Immature natural killer cell (primary cell): ENCODE measurements around the gene EHD4. TPM values are rescaled to one million over a fixed set of nuclear protein-coding genes. Genes with fewer than 3 reads are reported as not detected.
A peak's percentile ranks its signal among the peaks of the same experiment; 100 is the strongest.

Source experiments
- DNase-seq, 3 donors: peaks; one replicate each; pipeline ENCODE4 v3.0.0; 2022; ENCODE audit warnings: mixed read lengths in 1 of 3
- H3K27ac Mint-ChIP-seq, 6 donors: one replicate each; pipeline ENCODE4 v1.8.0; 2020; ENCODE audit warnings: mixed read lengths in 6 of 6, mild to moderate bottlenecking in 5 of 6, inconsistent platforms in 4 of 6, moderate library complexity in 3 of 6
- H3K27me3 Mint-ChIP-seq, 3 donors: one replicate each; pipeline ENCODE4 v1.8.0; 2020 to 2021; ENCODE audit warnings: low read depth in 3 of 3, mild to moderate bottlenecking in 3 of 3, mixed read lengths in 3 of 3, moderate library complexity in 3 of 3, inconsistent platforms in 1 of 3
- H3K36me3 Mint-ChIP-seq, 3 donors: one replicate each; pipeline ENCODE4 v1.8.0; 2020; ENCODE audit warnings: mixed read lengths in 3 of 3, inconsistent platforms in 2 of 3, mild to moderate bottlenecking in 2 of 3
- H3K4me1 Mint-ChIP-seq, 2 donors: one replicate each; pipeline ENCODE4 v1.8.0; 2020; ENCODE audit warnings: inconsistent platforms in 2 of 2, mild to moderate bottlenecking in 2 of 2, mixed read lengths in 2 of 2, moderate library complexity in 1 of 2
- H3K4me3 Mint-ChIP-seq, 5 donors: one replicate each; pipeline ENCODE4 v1.8.0; 2020; ENCODE audit warnings: mild to moderate bottlenecking in 5 of 5, mixed read lengths in 5 of 5, inconsistent platforms in 3 of 5, moderate library complexity in 3 of 5
- H3K9me3 Mint-ChIP-seq, 6 donors: one replicate each; pipeline ENCODE4 v1.8.0; 2020; ENCODE audit warnings: mild to moderate bottlenecking in 6 of 6, mixed read lengths in 6 of 6, inconsistent platforms in 4 of 6, moderate library complexity in 3 of 6
- polyA plus RNA-seq, 3 donors: library from polyadenylated mRNA; unstranded; fragments of 300-500 nt; fragmentation: Illumina TruSeq; gene quantifications; one replicate each; pipeline ENCODE4 v1.2.3, GENCODE V29; 2021

EHD4 gene
- polyA plus RNA-seq, 3 donors from 2014 or later, result 5.3 to 7.3 (median 7.0) TPM

DNA sequence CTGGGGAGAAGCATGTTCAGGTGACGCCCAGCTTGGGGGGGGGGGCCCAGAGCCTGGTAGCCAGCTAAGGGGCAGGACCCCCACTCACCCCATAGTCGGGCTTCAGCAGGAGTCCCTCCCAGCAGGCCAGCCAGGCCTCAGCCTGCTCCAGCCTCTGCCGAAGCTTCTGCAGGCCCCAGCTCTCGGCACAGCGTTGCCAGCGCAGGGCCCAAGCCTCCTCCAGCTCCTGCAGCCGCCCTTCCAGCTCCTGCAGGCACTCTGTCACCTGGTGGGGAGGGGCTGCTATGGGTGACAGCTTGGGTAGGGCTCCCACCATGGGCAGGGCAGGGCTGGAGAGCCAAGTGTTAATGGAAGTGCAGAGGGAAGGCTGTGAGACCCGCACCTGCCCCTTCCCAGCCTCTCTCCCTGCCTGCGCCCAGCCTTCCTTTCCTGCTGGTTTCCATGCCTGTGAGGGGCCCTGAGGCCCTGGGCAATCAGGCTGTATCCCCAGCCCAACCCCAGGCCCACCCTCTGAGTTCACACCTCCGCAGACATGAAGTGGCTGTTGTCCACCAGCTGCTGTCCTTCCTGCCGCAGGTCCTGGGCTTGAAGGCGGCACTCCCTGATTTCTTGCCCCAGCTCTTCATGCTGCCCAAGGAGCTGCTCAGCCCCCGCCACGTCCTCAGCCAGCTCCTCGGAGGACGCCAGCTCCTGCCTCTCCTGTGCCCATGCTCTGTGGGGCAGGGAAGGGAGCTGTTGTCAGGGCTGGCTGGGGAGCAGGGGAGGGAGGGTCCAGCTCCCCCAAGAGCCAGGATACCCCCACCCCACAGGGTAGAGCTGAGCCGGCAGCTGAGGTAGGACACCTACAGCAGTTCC, 119.4 kb downstream of the EHD4 start:
- Mint-ChIP-seq H3K36me3 (peaks cover 0 to 6% (median 5%) of the 10 kb centered on the region in 3 donors), H3K9me3 (no peaks in the 10 kb centered on the region), H3K4me1 (no peaks in the 10 kb centered on the region), H3K27me3 (peaks cover 0 to 6% (median 0%) of the 10 kb centered on the region in 3 donors), H3K27ac (no peak overlapping the region), H3K4me3 (no peak overlapping the region)
- no peak for DNase-seq

DNA sequence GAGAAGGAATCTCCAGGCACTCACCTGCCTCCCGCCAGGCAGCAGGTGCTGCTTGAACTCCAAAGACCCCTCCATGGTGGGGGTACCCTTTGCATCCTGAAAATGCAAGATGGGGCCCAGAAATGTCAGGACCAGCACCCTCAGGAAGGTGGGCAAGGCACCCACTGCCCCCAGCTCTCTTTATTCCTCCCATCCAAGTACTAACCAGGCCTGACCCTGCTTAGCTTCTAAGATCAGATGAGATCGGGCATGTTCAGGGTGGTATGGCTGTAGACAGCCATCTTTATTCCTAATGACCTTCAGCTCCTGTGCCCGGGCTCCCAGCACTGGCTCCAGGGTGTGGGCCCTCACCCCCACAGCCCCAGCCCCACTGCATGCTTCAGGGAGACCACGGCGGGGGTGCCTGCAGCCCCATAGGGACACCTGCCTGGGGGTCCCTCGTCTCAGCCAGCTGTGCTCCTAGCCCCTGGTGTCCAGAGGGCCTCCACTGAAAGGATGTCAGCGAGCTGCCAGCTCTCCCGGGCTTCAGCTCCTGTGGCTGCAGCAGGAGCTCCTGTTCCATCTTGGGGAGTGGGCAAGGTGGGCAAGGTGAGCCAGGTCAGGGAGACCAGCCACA, 120.5 kb downstream of the EHD4 start:
- H3K27me3 Mint-ChIP-seq, result peaks cover 0 to 4% (median 0%) of the 10 kb centered on the region in 3 donors
- H3K36me3 Mint-ChIP-seq, result peaks cover 0 to 7% (median 5%) of the 10 kb centered on the region in 3 donors
- no peak for DNase-seq
- H3K4me3 Mint-ChIP-seq, result no peak overlapping the region
- H3K9me3 Mint-ChIP-seq, result no peaks in the 10 kb centered on the region
- H3K4me1 Mint-ChIP-seq, result no peaks in the 10 kb centered on the region
- H3K27ac Mint-ChIP-seq, result peak overlapping the region in 1 of 6 donors; percentile 26

DNA sequence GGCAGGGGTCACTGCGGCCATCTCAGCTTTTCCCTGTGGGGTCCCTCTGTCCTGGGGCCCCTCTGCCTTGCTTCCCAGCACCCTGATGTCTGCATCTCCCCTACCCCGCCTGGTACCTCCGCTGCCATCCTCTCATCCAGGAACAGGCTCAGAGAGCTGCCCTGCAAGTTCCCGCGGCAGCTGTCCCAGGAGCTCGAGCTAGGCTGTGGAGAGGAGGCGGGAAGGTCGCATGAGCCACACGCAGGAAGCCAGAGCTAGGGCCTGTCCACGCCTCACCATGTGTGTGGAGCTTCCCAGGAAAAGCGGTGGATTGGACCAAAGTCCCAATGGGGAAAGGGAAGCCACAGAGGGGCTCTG, 121.2 kb downstream of the EHD4 start:
- H3K4me3 Mint-ChIP-seq, result no peak overlapping the region
- no peak overlapping the region for H3K27ac Mint-ChIP-seq
- DNase-seq, result no peak
- peaks cover 0 to 4% (median 0%) of the 10 kb centered on the region in 3 donors for H3K27me3 Mint-ChIP-seq
- no peaks in the 10 kb centered on the region for H3K9me3 Mint-ChIP-seq
- H3K4me1 Mint-ChIP-seq, result no peaks in the 10 kb centered on the region
- peaks cover 0 to 7% (median 5%) of the 10 kb centered on the region in 3 donors for H3K36me3 Mint-ChIP-seq

DNA sequence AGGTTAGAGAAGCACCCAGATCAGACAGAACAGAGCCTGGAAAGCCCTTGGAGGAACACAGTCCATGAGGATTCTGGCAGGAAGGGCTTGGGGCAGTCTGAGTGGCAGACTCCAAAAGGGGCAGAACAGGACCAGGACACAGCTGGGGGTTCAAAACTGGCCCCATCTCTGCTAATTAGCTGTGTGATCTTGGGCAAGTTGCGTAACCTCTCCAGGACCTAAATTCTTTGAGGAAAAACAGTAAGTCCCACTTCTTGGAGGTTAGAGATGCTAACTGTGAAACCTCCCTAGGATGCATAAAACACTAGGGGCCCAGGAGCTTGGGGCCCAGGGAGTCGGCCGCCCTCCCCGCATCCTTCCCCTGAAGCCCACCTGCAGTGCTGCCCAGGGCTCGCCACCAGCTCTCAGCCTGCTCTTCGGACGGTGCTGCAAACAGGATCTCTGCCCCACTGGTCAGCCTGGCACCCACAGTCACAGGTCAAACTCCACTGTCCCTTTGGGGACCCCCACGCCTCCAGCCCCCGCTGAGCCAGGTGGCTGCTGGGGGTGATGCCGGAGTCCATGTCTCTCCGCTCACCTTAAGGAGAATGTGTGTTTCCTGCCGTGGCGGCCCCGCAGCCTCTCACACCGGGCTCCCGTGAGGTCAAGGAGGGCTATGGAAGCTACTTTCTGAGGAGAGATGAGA, 121.7 kb downstream of the EHD4 start:
- H3K27me3 Mint-ChIP-seq, result peaks cover 0 to 3% (median 0%) of the 10 kb centered on the region in 3 donors
- no peak overlapping the region for H3K27ac Mint-ChIP-seq
- DNase-seq, result no peak
- no peaks in the 10 kb centered on the region for H3K9me3 Mint-ChIP-seq
- H3K4me3 Mint-ChIP-seq, result no peak overlapping the region
- peaks cover 0 to 9% (median 5%) of the 10 kb centered on the region in 3 donors for H3K36me3 Mint-ChIP-seq
- H3K4me1 Mint-ChIP-seq, result no peaks in the 10 kb centered on the region

DNA sequence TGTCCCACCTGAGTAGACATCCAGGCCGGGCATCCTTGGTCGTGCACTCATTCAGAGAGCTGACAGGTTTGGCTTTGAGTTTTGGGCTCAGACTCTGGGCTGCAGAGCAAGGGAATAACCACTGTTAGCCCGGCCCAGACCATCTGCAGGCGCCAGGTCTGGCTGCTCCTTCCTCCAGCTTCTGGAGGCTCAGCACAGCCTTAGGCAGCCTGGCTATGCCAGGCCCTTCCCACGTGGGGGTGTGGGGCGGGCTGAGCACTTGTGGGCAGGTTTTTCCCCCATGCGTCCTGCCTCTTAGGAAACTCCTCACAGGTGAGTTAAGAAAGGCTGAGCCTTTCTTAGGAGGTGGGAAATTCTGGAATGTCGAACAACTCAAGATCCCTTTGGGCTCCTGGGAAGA, 122.5 kb downstream of the EHD4 start:
- no peak overlapping the region for H3K4me3 Mint-ChIP-seq
- H3K9me3 Mint-ChIP-seq, result no peaks in the 10 kb centered on the region
- H3K27me3 Mint-ChIP-seq, result no peaks in the 10 kb centered on the region
- no peaks in the 10 kb centered on the region for H3K4me1 Mint-ChIP-seq
- DNase-seq, result no peak
- H3K27ac Mint-ChIP-seq, result no peak overlapping the region
- H3K36me3 Mint-ChIP-seq, result peaks cover 0 to 10% (median 5%) of the 10 kb centered on the region in 3 donors

DNA sequence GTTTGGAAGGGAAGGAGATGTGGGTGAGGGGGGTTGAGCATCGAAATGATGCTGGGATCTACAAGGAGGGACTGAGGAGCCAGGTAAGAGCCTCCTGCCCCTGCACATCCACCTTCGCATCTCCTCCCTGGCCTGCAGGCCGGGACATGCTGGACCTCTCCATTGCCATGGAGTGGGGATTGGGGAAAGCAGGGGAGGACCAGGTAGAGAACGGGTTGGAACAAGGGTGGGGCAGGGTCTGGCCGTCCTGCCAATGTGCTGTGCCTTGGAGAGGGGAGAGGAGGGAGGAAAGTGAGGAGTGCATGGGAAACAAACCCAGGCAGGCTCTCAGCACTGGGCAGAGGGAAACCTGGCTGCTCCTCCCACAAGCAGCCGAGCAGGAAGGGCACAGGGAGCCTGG, 123.2 kb downstream of the EHD4 start:
- DNase-seq, result no peak
- Mint-ChIP-seq H3K27me3 (no peaks in the 10 kb centered on the region), H3K36me3 (peaks cover 0 to 10% (median 5%) of the 10 kb centered on the region in 3 donors), H3K27ac (peak overlapping the region in 1 of 6 donors; percentile 45), H3K9me3 (no peaks in the 10 kb centered on the region), H3K4me3 (no peak overlapping the region), H3K4me1 (no peaks in the 10 kb centered on the region)

DNA sequence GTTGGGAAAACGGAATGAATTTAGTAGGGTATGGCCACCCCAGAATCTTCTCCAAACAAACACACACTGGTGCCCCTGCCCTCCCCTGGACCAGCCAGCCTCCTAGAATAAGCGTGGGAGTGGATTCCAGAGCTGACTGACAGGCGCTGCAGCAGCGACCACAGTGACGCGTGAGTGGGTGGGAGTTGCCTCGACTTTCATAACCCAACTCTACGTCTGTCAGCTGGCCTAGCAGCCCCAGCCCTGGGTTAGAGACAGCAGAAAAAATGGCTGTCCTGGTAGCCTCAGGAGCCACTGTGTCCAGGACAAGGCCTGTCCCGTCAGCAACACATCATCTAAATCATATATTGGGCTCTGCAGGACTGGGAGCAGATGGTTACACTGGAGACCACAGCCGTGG, 123.7 kb downstream of the EHD4 start:
- no peaks in the 10 kb centered on the region for H3K9me3 Mint-ChIP-seq
- H3K27ac Mint-ChIP-seq, result no peak overlapping the region
- no peaks in the 10 kb centered on the region for H3K4me1 Mint-ChIP-seq
- no peak overlapping the region for H3K4me3 Mint-ChIP-seq
- H3K36me3 Mint-ChIP-seq, result peaks cover 0 to 10% (median 5%) of the 10 kb centered on the region in 3 donors
- DNase-seq, result no peak
- no peaks in the 10 kb centered on the region for H3K27me3 Mint-ChIP-seq

DNA sequence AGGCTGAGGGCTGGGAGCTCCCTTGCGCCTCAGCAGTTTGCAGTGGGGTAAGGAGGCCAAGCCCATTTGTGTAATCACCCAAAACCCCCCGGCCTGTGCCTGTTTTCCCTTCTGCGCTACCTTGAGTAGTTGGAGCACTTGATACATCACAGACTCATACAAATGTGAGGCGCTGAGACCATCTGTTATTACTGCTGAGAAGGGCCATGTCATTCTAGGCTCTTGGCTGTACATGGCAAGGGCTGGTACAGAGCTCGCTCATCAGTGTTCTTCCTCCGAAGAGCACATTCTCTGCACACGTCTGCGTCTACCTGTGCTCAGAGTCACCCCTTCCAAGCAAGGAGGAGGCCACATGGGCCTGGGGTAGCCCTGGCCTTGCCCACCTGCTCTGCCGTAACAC, 124.4 kb downstream of the EHD4 start:
- no peak for DNase-seq
- Mint-ChIP-seq H3K27me3 (no peaks in the 10 kb centered on the region), H3K36me3 (peaks cover 0 to 13% (median 5%) of the 10 kb centered on the region in 3 donors), H3K4me1 (no peaks in the 10 kb centered on the region), H3K27ac (no peak overlapping the region), H3K4me3 (no peak overlapping the region), H3K9me3 (no peaks in the 10 kb centered on the region)

DNA sequence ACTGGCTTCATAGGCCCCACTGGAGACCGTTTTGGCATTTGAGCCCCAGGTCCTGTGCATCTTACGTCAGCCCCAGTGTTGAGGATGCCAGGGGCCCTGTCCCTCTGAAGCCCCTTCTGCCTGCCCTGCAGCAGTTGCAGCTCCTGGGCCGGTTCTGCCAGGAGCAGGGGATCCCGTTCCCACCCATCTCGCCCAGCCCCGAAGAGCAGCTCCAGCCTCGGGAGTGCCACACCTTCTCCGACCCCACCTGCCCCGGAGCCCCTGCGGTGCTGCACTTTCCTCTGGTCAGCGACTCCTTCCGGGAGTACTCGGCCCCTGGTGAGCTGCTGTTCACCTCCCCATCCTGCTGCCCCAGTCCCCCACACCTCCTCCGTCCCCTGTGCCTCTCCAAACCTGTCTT, 125.2 kb downstream of the EHD4 start:
- Mint-ChIP-seq H3K4me3 (no peak overlapping the region), H3K9me3 (no peaks in the 10 kb centered on the region), H3K36me3 (peaks cover 0 to 13% (median 5%) of the 10 kb centered on the region in 3 donors), H3K27me3 (no peaks in the 10 kb centered on the region), H3K4me1 (no peaks in the 10 kb centered on the region), H3K27ac (no peak overlapping the region)
- DNase-seq, result no peak

Other genes with a start within 250 kb of the EHD4 start
- gene MAPKBP1, start 198.1 kb downstream of the EHD4 start, polyA plus RNA-seq, result 1 to 10 TPM; 1.8 to 7.2 (median 3.6) TPM
- 10 to 100 TPM; 20.6 to 57.4 (median 23.6) TPM for gene JMJD7, start 144.5 kb downstream of the EHD4 start, polyA plus RNA-seq
- 1 to 10 TPM in 2 of 3 donors, not detected in 1; 1.1 to 2.7 TPM for gene PLA2G4B, start 133.7 kb downstream of the EHD4 start, polyA plus RNA-seq
- under 1 TPM in 1 of 3 donors, not detected in 2; 0.06 TPM for gene SPTBN5, start 78.5 kb downstream of the EHD4 start, polyA plus RNA-seq
- not detected for gene PLA2G4E, start 48.5 kb upstream of the EHD4 start, polyA plus RNA-seq
- gene PLA2G4D, start 122.0 kb upstream of the EHD4 start, polyA plus RNA-seq, result not detected
- gene PLA2G4F, start 184.1 kb upstream of the EHD4 start, polyA plus RNA-seq, result not detected
- 10 to 100 TPM; 17.0 to 44.9 (median 18.3) TPM for gene VPS39, start 235.7 kb upstream of the EHD4 start, polyA plus RNA-seq